ENCODE measurements around the gene USP32. TPM values are rescaled to one million over a fixed set of nuclear protein-coding genes. Genes with fewer than 3 reads are reported as not detected.

USP32 gene
- total and polyA plus RNA-seq, 2 donors (not counting 3 experiments of a cell fraction or from before 2014, with no cell fraction given), result 15.7 to 52.9 TPM

DNA sequence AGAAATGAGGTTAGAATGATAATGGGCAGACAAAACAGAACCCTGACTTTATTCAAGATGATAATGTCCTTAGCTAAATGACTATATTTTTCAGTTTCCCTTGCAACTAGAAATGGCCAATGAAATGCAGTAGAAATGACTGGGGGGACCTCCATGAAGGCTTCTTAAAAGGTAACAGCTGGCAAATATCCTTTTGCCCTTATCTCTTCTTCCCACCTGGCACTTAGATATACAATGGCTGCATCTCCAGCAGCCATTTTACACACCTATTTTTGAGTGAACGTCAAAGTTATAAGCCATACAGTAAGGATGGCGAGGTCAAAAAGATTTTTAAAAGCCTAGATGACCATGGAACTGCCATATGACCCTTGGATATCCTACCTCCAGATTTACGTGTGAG, 39.9 kb downstream of the USP32 start:
- H3K4me1 ChIP-seq (ENCODE audit: control insufficient read depth, extremely low read depth, insufficient read depth, low read length), result peaks cover 4% of the 10 kb centered on the region
- H3K27ac ChIP-seq (ENCODE audit: insufficient read depth, low read depth, low read length), result no peak overlapping the region
- POLR2A ChIA-PET, result no interaction called here
- H3K9me1 ChIP-seq (replicated peaks; ENCODE audit: control insufficient read depth, extremely low read depth, insufficient read depth, low read length), result peaks cover 3% of the 10 kb centered on the region
- no peak overlapping the region for H3K9ac ChIP-seq (replicated peaks; ENCODE audit: extremely low read depth, insufficient read depth, low read length)
- peaks cover 51% of the 10 kb centered on the region for H3K79me2 ChIP-seq (ENCODE audit: control insufficient read depth, insufficient read depth, low read length)
- no peak for FAIRE-seq
- H3K9me3 ChIP-seq (replicated peaks; ENCODE audit: control insufficient read depth, insufficient read depth, low read length), result no peaks in the 10 kb centered on the region
- CTCF ChIA-PET, result no interaction called here
- no TSS peak for BruUV-seq (replicated peaks)
- peaks cover 4% of the 10 kb centered on the region for H4K20me1 ChIP-seq (replicated peaks; ENCODE audit: control insufficient read depth, extremely low read depth, insufficient read depth, low read length)
- no peak overlapping the region for H3K4me3 ChIP-seq (replicated peaks in 1 of 3; ENCODE audit: insufficient read depth in 1 of 3, low read depth in 1 of 3, low read length in 3 of 3)
- H3K4me2 ChIP-seq (ENCODE audit: insufficient read depth, low read length), result no peak overlapping the region
- no peaks in the 10 kb centered on the region for H3K36me3 ChIP-seq (ENCODE audit: control insufficient read depth in 2 of 2, extremely low read depth in 1 of 2, insufficient read depth in 2 of 2, low read length in 2 of 2)
- intact Hi-C loops (cut with micrococcal nuclease), result no loop called here
- TF ChIP-seq, protein P1, sequence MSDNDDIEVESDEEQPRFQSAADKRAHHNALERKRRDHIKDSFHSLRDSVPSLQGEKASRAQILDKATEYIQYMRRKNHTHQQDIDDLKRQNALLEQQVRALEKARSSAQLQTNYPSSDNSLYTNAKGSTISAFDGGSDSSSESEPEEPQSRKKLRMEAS (IDR thresholded peaks at IDR 0.05; ENCODE audit: insufficient read depth, insufficient read length), result no peak
- TF ChIP-seq MYC (IDR thresholded peaks at IDR 0.05; ENCODE audit: low read depth, low read length) (no peak), JUN (IDR thresholded peaks at IDR 0.05; ENCODE audit: borderline replicate concordance, insufficient read depth, insufficient read length, low read depth) (no peak), EZH2 (IDR thresholded peaks at IDR 0.05; ENCODE audit: borderline replicate concordance, low read depth, low read length, severe bottlenecking) (no peak)
- dilution Hi-C loops (cut with MboI; ENCODE audit: extremely low pct_ligation_motif_present, low sequenced_read_pairs), result no loop called here
- no peak overlapping the region for H2AFZ ChIP-seq (ENCODE audit: low read depth, low read length)
- no peak for DNase-seq (ENCODE audit: low read depth, low spot score)
- H3K27me3 ChIP-seq (ENCODE audit: control insufficient read depth in 2 of 2, insufficient read depth in 2 of 2, low read length in 2 of 2), result no peaks in the 10 kb centered on the region

DNA sequence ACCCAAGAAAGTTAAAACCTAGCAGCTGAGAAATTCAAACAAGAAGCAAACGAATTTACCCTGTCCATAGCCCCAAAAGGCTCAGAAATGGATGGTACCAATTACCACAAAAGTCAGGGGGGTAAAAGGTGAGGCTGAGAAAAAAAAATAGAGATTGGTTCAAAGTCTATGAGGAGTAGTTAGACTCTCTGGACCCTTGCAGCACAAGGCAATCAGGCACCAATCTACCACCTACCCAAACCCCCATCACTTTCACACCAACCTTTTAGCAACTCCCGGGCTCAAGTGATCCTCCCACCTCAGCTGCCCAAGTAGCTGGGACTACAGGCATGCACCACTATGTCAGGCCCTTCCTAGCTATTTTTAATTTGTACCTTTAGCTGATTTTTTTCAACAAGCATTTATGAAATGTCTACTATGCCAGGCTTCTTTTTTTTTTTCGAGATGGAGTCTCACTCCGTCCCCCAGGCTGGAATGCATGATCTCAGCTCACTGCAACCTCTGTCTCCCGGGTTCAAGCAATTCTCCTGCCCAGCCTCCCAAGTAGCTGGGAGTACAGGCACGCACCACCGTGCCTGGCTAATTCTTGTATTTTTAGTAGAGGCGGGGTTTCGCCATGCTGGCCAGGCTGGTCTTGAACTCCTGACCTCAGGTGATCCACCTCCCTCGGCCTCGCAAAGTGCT, 40.8 kb downstream of the USP32 start:
- H3K27ac ChIP-seq (ENCODE audit: insufficient read depth, low read depth, low read length), result no peak overlapping the region
- H3K36me3 ChIP-seq (ENCODE audit: control insufficient read depth in 2 of 2, extremely low read depth in 1 of 2, insufficient read depth in 2 of 2, low read length in 2 of 2), result no peaks in the 10 kb centered on the region
- ChIA-PET CTCF (no interaction called here), POLR2A (interaction anchor here (0.7 kb wide), 1 partner anchor 175 kb away, joined by 3 read pairs; the partner anchor contains the start of gene APPBP2)
- TF ChIP-seq JUN (IDR thresholded peaks at IDR 0.05; ENCODE audit: borderline replicate concordance, insufficient read depth, insufficient read length, low read depth), result no peak
- TF ChIP-seq MYC (IDR thresholded peaks at IDR 0.05; ENCODE audit: low read depth, low read length), result no peak
- TF ChIP-seq, protein P2, sequence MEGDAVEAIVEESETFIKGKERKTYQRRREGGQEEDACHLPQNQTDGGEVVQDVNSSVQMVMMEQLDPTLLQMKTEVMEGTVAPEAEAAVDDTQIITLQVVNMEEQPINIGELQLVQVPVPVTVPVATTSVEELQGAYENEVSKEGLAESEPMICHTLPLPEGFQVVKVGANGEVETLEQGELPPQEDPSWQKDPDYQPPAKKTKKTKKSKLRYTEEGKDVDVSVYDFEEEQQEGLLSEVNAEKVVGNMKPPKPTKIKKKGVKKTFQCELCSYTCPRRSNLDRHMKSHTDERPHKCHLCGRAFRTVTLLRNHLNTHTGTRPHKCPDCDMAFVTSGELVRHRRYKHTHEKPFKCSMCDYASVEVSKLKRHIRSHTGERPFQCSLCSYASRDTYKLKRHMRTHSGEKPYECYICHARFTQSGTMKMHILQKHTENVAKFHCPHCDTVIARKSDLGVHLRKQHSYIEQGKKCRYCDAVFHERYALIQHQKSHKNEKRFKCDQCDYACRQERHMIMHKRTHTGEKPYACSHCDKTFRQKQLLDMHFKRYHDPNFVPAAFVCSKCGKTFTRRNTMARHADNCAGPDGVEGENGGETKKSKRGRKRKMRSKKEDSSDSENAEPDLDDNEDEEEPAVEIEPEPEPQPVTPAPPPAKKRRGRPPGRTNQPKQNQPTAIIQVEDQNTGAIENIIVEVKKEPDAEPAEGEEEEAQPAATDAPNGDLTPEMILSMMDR (IDR thresholded peaks at IDR 0.05; ENCODE audit: extremely low read depth in 1 of 2, insufficient read depth in 1 of 2, low read depth in 1 of 2, low read length in 2 of 2), result no peak
- TF ChIP-seq, protein P1 (IDR thresholded peaks at IDR 0.05; ENCODE audit: insufficient read depth, insufficient read length), result no peak
- no peak for TF ChIP-seq EZH2 (IDR thresholded peaks at IDR 0.05; ENCODE audit: borderline replicate concordance, low read depth, low read length, severe bottlenecking)
- TF ChIP-seq FOS (IDR thresholded peaks at IDR 0.05; ENCODE audit: borderline replicate concordance, insufficient read depth, low read length), result no peak
- peaks cover 3% of the 10 kb centered on the region for H3K9me1 ChIP-seq (replicated peaks; ENCODE audit: control insufficient read depth, extremely low read depth, insufficient read depth, low read length)
- no peaks in the 10 kb centered on the region for H3K27me3 ChIP-seq (ENCODE audit: control insufficient read depth in 2 of 2, insufficient read depth in 2 of 2, low read length in 2 of 2)
- BruUV-seq (replicated peaks), result no TSS peak
- no peak overlapping the region for H3K9ac ChIP-seq (replicated peaks; ENCODE audit: extremely low read depth, insufficient read depth, low read length)
- peaks cover 4% of the 10 kb centered on the region for H4K20me1 ChIP-seq (replicated peaks; ENCODE audit: control insufficient read depth, extremely low read depth, insufficient read depth, low read length)
- H3K4me3 ChIP-seq (replicated peaks in 1 of 3; ENCODE audit: insufficient read depth in 1 of 3, low read depth in 1 of 3, low read length in 3 of 3), result no peak overlapping the region
- dilution Hi-C loops (cut with MboI; ENCODE audit: extremely low pct_ligation_motif_present, low sequenced_read_pairs), result no loop called here
- intact Hi-C loops (cut with micrococcal nuclease), result no loop called here
- DNase-seq (ENCODE audit: low read depth, low spot score), result no peak
- H3K9me3 ChIP-seq (replicated peaks; ENCODE audit: control insufficient read depth, insufficient read depth, low read length), result no peaks in the 10 kb centered on the region
- no peak overlapping the region for H3K4me2 ChIP-seq (ENCODE audit: insufficient read depth, low read length)
- peaks cover 53% of the 10 kb centered on the region for H3K79me2 ChIP-seq (ENCODE audit: control insufficient read depth, insufficient read depth, low read length)
- peaks cover 4% of the 10 kb centered on the region for H3K4me1 ChIP-seq (ENCODE audit: control insufficient read depth, extremely low read depth, insufficient read depth, low read length)
- H2AFZ ChIP-seq (ENCODE audit: low read depth, low read length), result no peak overlapping the region
- FAIRE-seq, result no peak

Data from endothelial cell of umbilical vein (primary cell).